H1 (cell line): ENCODE results near the gene SLC22A13. TPM values are rescaled to one million over a fixed set of nuclear protein-coding genes. Genes with fewer than 3 reads are reported as not detected.

Source experiments
- CTCF ChIA-PET: fragments of 300-600 bp; sonication (Branson Sonifier 250); formaldehyde crosslinking; loops from one replicate; lab custom pipeline; 2021; ENCODE audit not compliant: partially characterized antibody; lab: Charles Lee
- POLR2A ChIA-PET: fragments of 300-600 bp; sonication (Branson Sonifier 250); formaldehyde crosslinking; loops from one replicate; lab custom pipeline; 2021; ENCODE audit warnings: inconsistent platforms; ENCODE audit not compliant: partially characterized antibody; lab: Charles Lee
- DNase-seq, 2 experiments: peaks; one replicate each; pipeline versions ENCODE4 v3.0.0 to v3.0.0-alpha.2; 2010 to 2022; ENCODE audit warnings: low spot score in 2 of 2, low read depth in 1 of 2, mixed read lengths in 1 of 2
- FAIRE-seq: peaks from 2 replicates; lab custom pipeline; 2011; peaks lifted over from hg19 to GRCh38; lab: Jason Lieb, UNC
- H2AFZ ChIP-seq: 2 replicates; pipeline ENCODE4 v1.8.1; 2012; ENCODE audit warnings: low read length, inconsistent platforms
- H2AK5ac ChIP-seq: 2 replicates; pipeline ENCODE4 v1.6.1; 2013; ENCODE audit warnings: low read depth, low read length
- H2BK120ac ChIP-seq: replicated peaks from 2 replicates; pipeline ENCODE3; 2013; ENCODE audit warnings: low read depth, low read length, inconsistent platforms
- H2BK12ac ChIP-seq: 2 replicates; pipeline ENCODE4 v1.6.1; 2013; ENCODE audit warnings: low read depth, low read length
- H2BK15ac ChIP-seq: 2 replicates; pipeline ENCODE4 v1.6.1; 2013; ENCODE audit warnings: low read length
- H2BK20ac ChIP-seq: 2 replicates; pipeline ENCODE4 v1.6.1; 2013; ENCODE audit warnings: low read length
- H2BK5ac ChIP-seq: 2 replicates; pipeline ENCODE4 v1.6.1; 2013; ENCODE audit warnings: low read depth, low read length
- H3K14ac ChIP-seq: 2 replicates; pipeline ENCODE4 v1.6.1; 2013; ENCODE audit warnings: inconsistent platforms; ENCODE audit not compliant: insufficient read length
- H3K18ac ChIP-seq: 2 replicates; pipeline ENCODE4 v1.6.1; 2013; ENCODE audit warnings: low read length; ENCODE audit errors: extremely low read depth
- H3K23ac ChIP-seq: 2 replicates; pipeline ENCODE4 v1.6.1; 2013; ENCODE audit warnings: inconsistent platforms; ENCODE audit not compliant: insufficient read length
- H3K23me2 ChIP-seq: 2 replicates; pipeline ENCODE4 v1.6.1; 2013; ENCODE audit warnings: low read depth, low read length
- H3K27ac ChIP-seq: 2 replicates; pipeline ENCODE4 v1.6.1; 2011; ENCODE audit warnings: low read depth, low read length, inconsistent platforms
- H3K27me3 ChIP-seq, 4 experiments: replicated peaks in 1 of 4; 1 replicate in 1 of 4; 2 replicates in 3 of 4; pipeline versions ENCODE4 v1.6.1 to v1.8.1; 2011 to 2013; ENCODE audit warnings: low read length in 3 of 4, mild to moderate bottlenecking in 3 of 4, inconsistent platforms in 2 of 4, mixed read lengths in 2 of 4, moderate library complexity in 1 of 4; ENCODE audit not compliant: control insufficient read depth in 3 of 4, insufficient read depth in 3 of 4; ENCODE audit errors: extremely low read depth in 1 of 4
- H3K36me3 ChIP-seq, 4 experiments: 2 replicates each; pipeline versions ENCODE4 v1.6.1 to v1.8.1; 2011 to 2013; ENCODE audit warnings: mild to moderate bottlenecking in 4 of 4, low read length in 3 of 4, moderate library complexity in 2 of 4, control low read depth in 1 of 4, inconsistent platforms in 1 of 4; ENCODE audit not compliant: insufficient read depth in 4 of 4, control insufficient read depth in 2 of 4
- H3K4ac ChIP-seq: replicated peaks from 2 replicates; pipeline ENCODE3; 2013; ENCODE audit warnings: low read length, low read depth, mixed read lengths, inconsistent platforms; ENCODE audit not compliant: insufficient read length
- H3K4me1 ChIP-seq, 4 experiments: replicated peaks in 1 of 4; 1 replicate in 1 of 4; 2 replicates in 3 of 4; pipeline versions ENCODE4 v1.6.1 to v1.8.1; 2011 to 2013; ENCODE audit warnings: low read length in 3 of 4, inconsistent platforms in 2 of 4, mixed read lengths in 1 of 4; ENCODE audit not compliant: insufficient read depth in 4 of 4, control insufficient read depth in 3 of 4
- H3K4me2 ChIP-seq, 2 experiments: 2 replicates each; pipeline versions ENCODE4 v1.6.1 to v1.8.1; 2011 to 2013; ENCODE audit warnings: low read depth in 2 of 2, low read length in 2 of 2, control low read depth in 1 of 2, inconsistent platforms in 1 of 2, mild to moderate bottlenecking in 1 of 2; ENCODE audit not compliant: insufficient read depth in 1 of 2
- H3K4me3 ChIP-seq, 4 experiments: fragments of 200-600, 300-600 bp in 1 of 4; sonication (generic), shearing (Covaris generic), sonication (Bioruptor Twin) in 1 of 4; 2 replicates each; pipeline versions ENCODE4 v1.5.1 to v1.8.1; 2011 to 2016; ENCODE audit warnings: low read length in 4 of 4, low read depth in 3 of 4, control low read depth in 2 of 4, inconsistent platforms in 2 of 4, mild to moderate bottlenecking in 2 of 4, mixed read lengths in 1 of 4, moderate library complexity in 1 of 4; ENCODE audit not compliant: insufficient read depth in 2 of 4; ENCODE audit errors: extremely low read depth in 1 of 4
- H3K56ac ChIP-seq: replicated peaks from 2 replicates; pipeline ENCODE3; 2013; ENCODE audit warnings: low read depth, mild to moderate bottlenecking, mixed read lengths, low read length, inconsistent platforms; ENCODE audit not compliant: insufficient read length
- H3K79me1 ChIP-seq: 2 replicates; pipeline ENCODE4 v1.6.1; 2013; ENCODE audit warnings: low read depth, low read length, control low read depth
- H3K79me2 ChIP-seq, 2 experiments: 2 replicates each; pipeline versions ENCODE4 v1.6.1 to v1.8.1; 2012 to 2013; ENCODE audit warnings: low read length in 2 of 2, mild to moderate bottlenecking in 2 of 2, inconsistent platforms in 1 of 2; ENCODE audit not compliant: insufficient read depth in 2 of 2, control insufficient read depth in 1 of 2
- H3K9ac ChIP-seq, 4 experiments: replicated peaks in 1 of 4; 1 replicate in 1 of 4; 2 replicates in 3 of 4; pipeline versions ENCODE4 v1.6.1 to v1.8.1; 2011 to 2013; ENCODE audit warnings: low read depth in 3 of 4, low read length in 3 of 4, control low read depth in 2 of 4, mild to moderate bottlenecking in 2 of 4, moderate library complexity in 2 of 4, inconsistent platforms in 1 of 4; ENCODE audit errors: extremely low read depth in 1 of 4
- H3K9me3 ChIP-seq, 2 experiments: 2 replicates each; pipeline versions ENCODE4 v1.6.1 to v1.8.1; 2012 to 2013; ENCODE audit warnings: mild to moderate bottlenecking in 2 of 2, moderate library complexity in 2 of 2, control low read depth in 1 of 2, inconsistent platforms in 1 of 2, low read depth in 1 of 2, low read length in 1 of 2, mixed read lengths in 1 of 2; ENCODE audit not compliant: insufficient read depth in 2 of 2
- H4K20me1 ChIP-seq, 2 experiments: replicated peaks in 1 of 2; 2 replicates each; pipeline versions ENCODE3 to v1.8.1; 2011 to 2013; ENCODE audit warnings: inconsistent platforms in 2 of 2, low read length in 2 of 2, mild to moderate bottlenecking in 1 of 2; ENCODE audit not compliant: insufficient read depth in 2 of 2, control insufficient read depth in 1 of 2
- H4K5ac ChIP-seq: 2 replicates; pipeline ENCODE4 v1.6.1; 2013; ENCODE audit warnings: low read length, low read depth, mixed read lengths, inconsistent platforms; ENCODE audit not compliant: insufficient read length
- H4K8ac ChIP-seq: 2 replicates; pipeline ENCODE4 v1.8.0; 2013; ENCODE audit warnings: mild to moderate bottlenecking, moderate library complexity, low read length, inconsistent platforms; ENCODE audit not compliant: insufficient read depth; ENCODE audit errors: extremely low read depth
- H4K91ac ChIP-seq: replicated peaks from 2 replicates; pipeline ENCODE3; 2013; ENCODE audit warnings: low read length, mixed read lengths, inconsistent platforms; ENCODE audit not compliant: insufficient read length
- CHD1 ChIP-seq: IDR thresholded peaks from 2 replicates; pipeline ENCODE4 v1.6.1; 2012; ENCODE audit warnings: low read depth, low read length, improper control_type of control experiment
- EP300 ChIP-seq, 2 experiments: IDR thresholded peaks; 1 replicate in 1 of 2; 2 replicates in 1 of 2; pipeline ENCODE4 v1.6.1; 2011 to 2012; ENCODE audit warnings: low read depth in 2 of 2, low read length in 2 of 2, mild to moderate bottlenecking in 2 of 2, borderline replicate concordance in 1 of 2, inconsistent platforms in 1 of 2, moderate library complexity in 1 of 2
- GTF2F1 ChIP-seq: IDR thresholded peaks from 2 replicates; pipeline ENCODE4 v1.6.1; 2012; ENCODE audit warnings: low read depth, low read length, improper control_type of control experiment, borderline replicate concordance
- MAFK ChIP-seq: IDR thresholded peaks from 2 replicates; pipeline ENCODE4 v1.6.1; 2012; ENCODE audit warnings: low read depth, mild to moderate bottlenecking, improper control_type of control experiment, low read length
- PHF8 ChIP-seq: fragments of 200-600 bp; sonication (generic); conservative IDR thresholded peaks from 2 replicates; pipeline ENCODE4 v1.7.1; 2012; ENCODE audit warnings: low read depth, mild to moderate bottlenecking, inconsistent platforms, low read length, moderate library complexity
- SAP30 ChIP-seq: fragments of 300-600 bp; sonication (generic); IDR thresholded peaks from 2 replicates; pipeline ENCODE4 v1.7.1; 2012; ENCODE audit warnings: low read length, moderate library complexity, mild to moderate bottlenecking, inconsistent platforms; ENCODE audit not compliant: insufficient read depth, insufficient replicate concordance
- SP4 ChIP-seq: IDR thresholded peaks from 2 replicates; pipeline ENCODE4 v1.6.1; 2012; ENCODE audit warnings: low read length, inconsistent platforms
- YY1 ChIP-seq: IDR thresholded peaks from 2 replicates; pipeline ENCODE4 v1.6.1; 2011; ENCODE audit warnings: low read depth, mild to moderate bottlenecking, low read length
- WGBS, 2 experiments: shearing (Covaris generic) in 1 of 2; methylation state at CpG; one replicate each; pipeline versions ENCODE4 v1.1.6 to v1.1.7; 2013 to 2015; ENCODE audit warnings: low lambda C conversion rate in 2 of 2, mixed read lengths in 2 of 2, inconsistent platforms in 1 of 2, low coverage in 1 of 2, missing lambda C conversion rate in 1 of 2; ENCODE audit not compliant: insufficient replicate concordance in 2 of 2, insufficient coverage in 1 of 2, insufficient read length in 1 of 2; ENCODE audit errors: extremely low coverage in 1 of 2, missing lambda C conversion rate in 1 of 2; 5-methylcytosine and 5-hydroxymethylcytosine counted together
- polyA plus RNA-seq, 7 experiments: library from polyadenylated mRNA; depleted of rRNA in 3 of 7; stranded (reverse) in 5 of 7; unstranded in 2 of 7; fragments of >200 nt in 5 of 7; fragments of 200-250 nt in 2 of 7; gene quantifications; 1 replicate in 5 of 7; 2 replicates in 1 of 7; 4 replicates in 1 of 7; pipeline versions ENCODE4 v1.2.1 to v1.2.3, GENCODE V29; 2011 to 2013; ENCODE audit warnings: missing spikeins in 2 of 7, mixed read lengths in 2 of 7
- total RNA-seq: library from RNA; stranded (reverse); fragmentation: NEBNext Ultra II Directional; extraction: Animal tissue kit (Norgen Biotek cat#: 25700); gene quantifications from 2 replicates; pipeline ENCODE4 v1.2.1, GENCODE V29; 2021

The SLC22A13 gene
- total and polyA plus RNA-seq, 2 of the 8 experiments (the other 6 are each of a cell fraction or from before 2014, with no cell fraction given), result 0.05 to 0.41 TPM

DNA sequence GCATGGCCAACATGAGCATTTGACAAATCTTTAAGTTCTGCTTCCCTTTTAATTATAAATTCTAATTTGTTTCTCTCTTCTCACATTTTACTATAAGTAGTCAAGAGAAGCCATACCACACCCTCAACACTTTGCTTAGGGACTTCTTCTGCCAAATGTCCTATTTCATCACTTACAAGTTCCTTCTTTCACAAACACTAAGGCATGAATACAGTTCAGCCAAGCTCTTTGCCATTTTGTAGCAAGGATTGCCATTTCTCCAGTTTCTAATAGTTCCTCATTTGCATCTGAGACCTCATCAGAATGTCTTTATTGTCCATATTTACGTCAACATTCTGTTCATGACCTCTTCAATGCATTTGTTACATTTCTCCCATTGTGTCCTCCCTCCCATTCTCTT, 45.9 kb downstream of the SLC22A13 start:
- Histone ChIP-seq H3K56ac (no peak overlapping the region), H4K5ac (no peak overlapping the region), H3K27ac (no peak overlapping the region), H2BK5ac (no peak overlapping the region), H2BK120ac (no peak overlapping the region), H2AK5ac (no peak overlapping the region), H3K18ac (no peak overlapping the region), H3K27me3 (no peaks in the 10 kb centered on the region), H3K4me1 (peaks cover 0 to 4% (median 0%) of the 10 kb centered on the region in 4 experiments; a peak in 3 of 7 replicates), H2BK15ac (no peak overlapping the region), H3K79me1 (no peaks in the 10 kb centered on the region), H3K14ac (no peak overlapping the region), H3K23me2 (no peaks in the 10 kb centered on the region; the same call in 1 of the 2 replicates), H2BK20ac (no peak overlapping the region), H3K36me3 (no peaks in the 10 kb centered on the region), H2AFZ (no peak overlapping the region), H4K91ac (no peak overlapping the region), H3K79me2 (no peaks in the 10 kb centered on the region), H4K20me1 (no peaks in the 10 kb centered on the region), H3K9me3 (no peaks in the 10 kb centered on the region), H4K8ac (no peak overlapping the region), H3K4me2 (no peak overlapping the region), H3K23ac (no peak overlapping the region), H3K4me3 (no peak overlapping the region), H3K9ac (no peak overlapping the region), H3K4ac (no peak overlapping the region), H2BK12ac (no peak overlapping the region)
- ChIA-PET POLR2A (no interaction called here), CTCF (no interaction called here)
- DNase-seq (no peak), FAIRE-seq (no peak)
- WGBS, 2 experiments, result 89% methylated on average over 1 of the region's 1 CpG; no CpG with 5 or more reads in 1 of the 2 experiments
- TF ChIP-seq GTF2F1 (no peak), PHF8 (no peak), MAFK (no peak), EP300 (IDR thresholded peaks at IDR 0.05; ENCODE audit: borderline replicate concordance in 1 of 2, low read depth in 2 of 2, low read length in 2 of 2) (no peak), CHD1 (no peak), YY1 (no peak), SAP30 (no peak), SP4 (no peak)
